HL-60 (cell line): ENCODE data around the gene RNASEH2A.
"Not testable (repeated sequence)": the region's sequence is repeated elsewhere in the genome, so short reads cannot be mapped to it uniquely, and the experiment has no call there.

Source experiments
- DNase-seq, 2 experiments: peaks; one replicate each; pipeline ENCODE4 v3.0.0-alpha.2; 2010 to 2020; ENCODE audit warnings: low read depth in 1 of 2, low spot score in 1 of 2
- H3K27ac ChIP-seq: fragments of 250-450 bp; sonication (Bioruptor Pico); replicated peaks from 2 replicates; pipeline ENCODE4 v1.5.1; 2020; ENCODE audit warnings: mild to moderate bottlenecking, moderate library complexity
- H3K27me3 ChIP-seq: fragments of 250-450 bp; sonication (Bioruptor Pico); 2 replicates; pipeline ENCODE4 v1.5.1; 2021; ENCODE audit warnings: mild to moderate bottlenecking, moderate library complexity; ENCODE audit not compliant: insufficient read depth, poor library complexity, severe bottlenecking
- H3K4me3 ChIP-seq: replicated peaks from 2 replicates; pipeline ENCODE4 v1.5.1; 2011; ENCODE audit warnings: mild to moderate bottlenecking, control low read depth, low read length; ENCODE audit not compliant: insufficient read depth
- GABPA ChIP-seq: IDR thresholded peaks from 2 replicates; pipeline ENCODE4 v1.6.1; 2012; ENCODE audit warnings: low read depth
- POLR2AphosphoS5 ChIP-seq: IDR thresholded peaks from 2 replicates; pipeline ENCODE4 v1.6.1; 2012; ENCODE audit warnings: low read depth
- SPI1 ChIP-seq: IDR thresholded peaks from 2 replicates; pipeline ENCODE4 v1.6.1; 2012; ENCODE audit warnings: low read depth, mild to moderate bottlenecking, borderline replicate concordance
- TF ChIP-seq, protein P1 (sequence below): IDR thresholded peaks from 2 replicates; pipeline ENCODE4 v1.6.1; 2012; ENCODE audit warnings: low read depth; ENCODE audit not compliant: insufficient replicate concordance
- TF ChIP-seq, protein P2 (sequence below): IDR thresholded peaks from one replicate; pipeline ENCODE4 v1.5.1; 2011; ENCODE audit warnings: low read length, control low read depth, inconsistent platforms; ENCODE audit not compliant: insufficient read depth

The RNASEH2A gene

DNA sequence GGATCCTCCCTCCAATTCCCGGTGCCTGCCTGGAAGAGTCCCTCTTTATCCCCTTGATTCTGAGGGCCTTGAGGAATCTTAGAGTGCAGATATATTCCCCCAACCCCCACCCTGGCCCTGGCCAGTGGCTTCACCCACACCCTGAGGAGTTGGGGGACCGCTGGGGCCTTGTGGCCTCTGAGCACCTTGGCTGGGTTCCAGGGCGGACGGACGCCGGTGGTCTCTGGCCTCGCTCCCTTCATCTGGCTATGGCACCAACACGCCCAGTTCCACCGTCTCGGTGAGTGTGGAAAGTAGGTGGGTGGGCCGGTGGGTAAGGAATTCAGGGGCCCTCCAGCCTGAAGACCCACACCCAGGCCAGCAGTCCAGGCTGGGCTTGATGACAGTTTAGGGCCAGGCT is 36.9 kb downstream of the RNASEH2A start:
- H3K4me3 ChIP-seq, result no peak overlapping the region
- DNase-seq, result no peak
- peaks cover 36% of the 10 kb centered on the region for H3K27me3 ChIP-seq
- no peak for TF ChIP-seq GABPA
- no peak overlapping the region for H3K27ac ChIP-seq

DNA sequence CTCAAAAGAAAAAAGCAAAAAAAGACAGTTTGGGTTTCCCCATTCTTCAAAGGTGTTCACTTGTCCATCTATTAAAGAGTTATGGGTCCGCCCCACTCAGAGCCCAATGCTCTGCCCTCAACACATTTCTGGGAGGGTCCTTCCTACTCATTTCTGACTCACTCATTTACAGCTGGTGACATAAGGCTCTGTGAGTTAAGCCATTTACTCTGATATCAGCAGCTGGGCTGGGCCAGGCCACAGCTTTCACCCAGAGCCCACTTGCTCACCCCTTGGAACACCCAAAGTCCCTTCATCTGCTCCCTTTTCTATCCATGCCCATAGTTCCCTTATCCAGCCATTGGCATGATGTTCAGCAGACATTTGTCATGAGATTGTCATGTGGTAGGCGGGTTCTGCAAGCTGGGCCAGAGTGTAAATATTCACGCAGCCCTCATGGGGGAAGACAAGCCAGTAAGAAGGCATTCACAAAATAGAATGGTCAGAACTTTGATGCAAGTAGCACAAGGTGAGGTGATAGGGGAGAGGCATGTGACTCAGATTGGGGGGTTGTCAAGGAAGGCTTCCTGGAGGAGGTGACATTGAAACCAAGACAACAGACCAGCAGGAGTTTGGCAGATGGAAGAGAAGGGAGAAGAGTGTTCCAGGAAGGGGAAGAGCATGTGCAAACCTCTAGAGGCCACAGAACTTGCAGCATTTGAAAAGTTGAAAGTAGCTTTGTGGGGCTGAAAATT is 37.8 kb downstream of the RNASEH2A start:
- TF ChIP-seq GABPA (no peak), SPI1 (no peak), POLR2AphosphoS5 (no peak)
- TF ChIP-seq, protein P1, sequence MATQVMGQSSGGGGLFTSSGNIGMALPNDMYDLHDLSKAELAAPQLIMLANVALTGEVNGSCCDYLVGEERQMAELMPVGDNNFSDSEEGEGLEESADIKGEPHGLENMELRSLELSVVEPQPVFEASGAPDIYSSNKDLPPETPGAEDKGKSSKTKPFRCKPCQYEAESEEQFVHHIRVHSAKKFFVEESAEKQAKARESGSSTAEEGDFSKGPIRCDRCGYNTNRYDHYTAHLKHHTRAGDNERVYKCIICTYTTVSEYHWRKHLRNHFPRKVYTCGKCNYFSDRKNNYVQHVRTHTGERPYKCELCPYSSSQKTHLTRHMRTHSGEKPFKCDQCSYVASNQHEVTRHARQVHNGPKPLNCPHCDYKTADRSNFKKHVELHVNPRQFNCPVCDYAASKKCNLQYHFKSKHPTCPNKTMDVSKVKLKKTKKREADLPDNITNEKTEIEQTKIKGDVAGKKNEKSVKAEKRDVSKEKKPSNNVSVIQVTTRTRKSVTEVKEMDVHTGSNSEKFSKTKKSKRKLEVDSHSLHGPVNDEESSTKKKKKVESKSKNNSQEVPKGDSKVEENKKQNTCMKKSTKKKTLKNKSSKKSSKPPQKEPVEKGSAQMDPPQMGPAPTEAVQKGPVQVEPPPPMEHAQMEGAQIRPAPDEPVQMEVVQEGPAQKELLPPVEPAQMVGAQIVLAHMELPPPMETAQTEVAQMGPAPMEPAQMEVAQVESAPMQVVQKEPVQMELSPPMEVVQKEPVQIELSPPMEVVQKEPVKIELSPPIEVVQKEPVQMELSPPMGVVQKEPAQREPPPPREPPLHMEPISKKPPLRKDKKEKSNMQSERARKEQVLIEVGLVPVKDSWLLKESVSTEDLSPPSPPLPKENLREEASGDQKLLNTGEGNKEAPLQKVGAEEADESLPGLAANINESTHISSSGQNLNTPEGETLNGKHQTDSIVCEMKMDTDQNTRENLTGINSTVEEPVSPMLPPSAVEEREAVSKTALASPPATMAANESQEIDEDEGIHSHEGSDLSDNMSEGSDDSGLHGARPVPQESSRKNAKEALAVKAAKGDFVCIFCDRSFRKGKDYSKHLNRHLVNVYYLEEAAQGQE, result no peak
- TF ChIP-seq, protein P2, sequence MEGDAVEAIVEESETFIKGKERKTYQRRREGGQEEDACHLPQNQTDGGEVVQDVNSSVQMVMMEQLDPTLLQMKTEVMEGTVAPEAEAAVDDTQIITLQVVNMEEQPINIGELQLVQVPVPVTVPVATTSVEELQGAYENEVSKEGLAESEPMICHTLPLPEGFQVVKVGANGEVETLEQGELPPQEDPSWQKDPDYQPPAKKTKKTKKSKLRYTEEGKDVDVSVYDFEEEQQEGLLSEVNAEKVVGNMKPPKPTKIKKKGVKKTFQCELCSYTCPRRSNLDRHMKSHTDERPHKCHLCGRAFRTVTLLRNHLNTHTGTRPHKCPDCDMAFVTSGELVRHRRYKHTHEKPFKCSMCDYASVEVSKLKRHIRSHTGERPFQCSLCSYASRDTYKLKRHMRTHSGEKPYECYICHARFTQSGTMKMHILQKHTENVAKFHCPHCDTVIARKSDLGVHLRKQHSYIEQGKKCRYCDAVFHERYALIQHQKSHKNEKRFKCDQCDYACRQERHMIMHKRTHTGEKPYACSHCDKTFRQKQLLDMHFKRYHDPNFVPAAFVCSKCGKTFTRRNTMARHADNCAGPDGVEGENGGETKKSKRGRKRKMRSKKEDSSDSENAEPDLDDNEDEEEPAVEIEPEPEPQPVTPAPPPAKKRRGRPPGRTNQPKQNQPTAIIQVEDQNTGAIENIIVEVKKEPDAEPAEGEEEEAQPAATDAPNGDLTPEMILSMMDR, result no peak
- DNase-seq, result no peak
- H3K4me3 ChIP-seq, result no peak overlapping the region
- peaks cover 28% of the 10 kb centered on the region for H3K27me3 ChIP-seq
- H3K27ac ChIP-seq, result no peak overlapping the region

DNA sequence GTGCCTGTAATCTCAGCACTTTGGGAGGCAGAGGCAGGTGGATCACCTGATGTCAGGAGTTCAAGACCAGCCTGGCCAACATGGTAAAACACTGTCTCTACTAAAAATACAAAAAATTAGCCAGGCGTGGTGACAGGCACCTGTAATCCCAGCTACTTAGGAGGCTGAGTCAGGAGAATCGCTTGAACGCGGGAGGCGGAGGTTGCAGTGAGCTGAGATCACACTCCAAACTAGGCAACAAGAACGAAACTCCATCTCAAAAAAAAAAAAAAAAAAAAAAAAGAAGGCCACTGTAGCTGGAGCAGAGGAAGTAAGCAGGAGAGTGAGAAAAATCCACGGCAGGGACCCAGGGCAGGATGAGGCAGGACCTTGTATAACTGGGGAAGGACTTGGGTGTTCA is 40.2 kb downstream of the RNASEH2A start:
- not testable (repeated sequence) for H3K27ac ChIP-seq, H3K27me3 ChIP-seq, DNase-seq, H3K4me3 ChIP-seq

DNA sequence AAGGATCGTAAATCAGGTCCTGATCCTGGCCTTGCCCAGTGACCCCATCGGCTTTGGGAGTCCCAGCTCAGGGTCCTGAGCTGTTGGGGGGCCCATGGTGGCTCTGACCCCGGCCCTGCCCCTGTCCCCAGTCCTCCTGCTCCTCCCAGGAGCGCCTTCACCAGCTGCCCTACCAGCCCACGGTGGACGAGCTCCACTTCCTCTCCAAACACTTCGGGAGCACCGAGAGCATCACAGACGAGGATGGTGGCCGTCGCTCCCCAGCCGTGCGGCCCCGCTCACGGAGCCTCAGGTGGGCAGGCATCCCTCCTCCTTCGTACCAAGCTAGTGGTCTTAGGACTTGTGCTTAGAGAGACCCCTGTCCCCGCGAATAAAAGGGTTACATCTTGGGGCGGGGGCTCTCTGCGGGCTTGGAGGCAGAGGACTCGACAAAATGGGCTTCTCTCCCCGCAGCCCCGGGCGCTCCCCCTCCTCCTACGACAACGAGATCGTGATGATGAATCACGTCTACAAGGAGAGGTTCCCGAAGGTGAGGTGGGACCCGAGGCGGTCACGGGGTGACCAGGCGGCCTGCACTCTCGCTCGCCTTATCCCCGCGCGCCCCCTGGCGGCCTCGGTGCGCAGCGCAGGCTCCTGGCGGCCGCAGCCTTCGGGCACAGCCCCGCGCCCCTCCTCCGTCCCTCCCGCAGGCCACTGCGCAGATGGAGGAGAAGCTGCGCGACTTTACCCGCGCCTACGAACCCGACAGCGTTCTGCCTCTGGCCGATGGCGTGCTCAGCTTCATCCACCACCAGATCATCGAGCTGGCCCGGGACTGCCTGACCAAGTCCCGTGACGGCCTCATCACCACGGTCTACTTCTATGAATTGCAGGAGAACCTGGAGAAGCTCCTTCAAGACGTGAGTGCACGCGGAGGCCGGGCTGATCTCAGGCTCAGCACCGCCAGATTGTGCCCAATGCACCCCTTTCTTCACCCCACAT is 41.1 kb downstream of the RNASEH2A start:
- Histone ChIP-seq H3K4me3 (no peak overlapping the region), H3K27me3 (peaks cover 2% of the 10 kb centered on the region), H3K27ac (no peak overlapping the region)
- TF ChIP-seq GABPA (no peak), POLR2AphosphoS5 (no peak), SPI1 (peak; percentile 66; the same call in 1 of the 2 replicates)
- TF ChIP-seq, protein P2, result peak; percentile 91
- TF ChIP-seq, protein P1, result no peak
- DNase-seq, result peak; percentile 64 to 77
